AG04449 (cell line): ENCODE results near the gene KRT72.

Experiments used
- CTCF ChIA-PET: fragments of 350-600 bp; formaldehyde crosslinking; extraction: SDS; loops from one replicate; lab custom pipeline; 2021; ENCODE audit warnings: antibody characterized with exemption; lab: Yijun Ruan, JAX
- POLR2A ChIA-PET: fragments of 400-600, 350-600 bp; formaldehyde crosslinking; extraction: SDS; loops from one replicate; lab custom pipeline; 2020; ENCODE audit warnings: antibody characterized with exemption, inconsistent platforms; lab: Yijun Ruan, JAX
- DNase-seq: peaks from one replicate; pipeline ENCODE4 v3.0.0-alpha.2; 2010; ENCODE audit warnings: low read depth, low spot score
- H3K4me3 ChIP-seq: 2 replicates; pipeline ENCODE4 v1.5.1; 2011; ENCODE audit warnings: low read depth, mild to moderate bottlenecking, control low read depth, low read length
- CTCF ChIP-seq: IDR thresholded peaks from one replicate; pipeline ENCODE4 v1.5.1; 2011; ENCODE audit warnings: mild to moderate bottlenecking, moderate library complexity, low read length, control low read depth, inconsistent platforms; ENCODE audit not compliant: insufficient read depth; ENCODE audit errors: missing control alignments

The KRT72 gene

GRCh38 chr12:52627395-52628110 lies 26.3 kb upstream of the KRT72 start:
- no peak for TF ChIP-seq CTCF
- no peak for DNase-seq
- ChIA-PET CTCF (interaction anchor here (1.0 kb wide), 1 partner anchor 44 kb away, joined by 3 read pairs; no protein-coding TSS in a partner anchor), POLR2A (no interaction called here)
- no peak overlapping the region for H3K4me3 ChIP-seq

GRCh38 chr12:52622349-52622748 lies 21.1 kb upstream of the KRT72 start:
- no peak for DNase-seq
- no peak overlapping the region for H3K4me3 ChIP-seq
- ChIA-PET CTCF (interaction anchor here (1.1 kb wide), 1 partner anchor 257 kb away, joined by 3 read pairs; no protein-coding TSS in a partner anchor), POLR2A (no interaction called here)
- no peak for TF ChIP-seq CTCF

DNA sequence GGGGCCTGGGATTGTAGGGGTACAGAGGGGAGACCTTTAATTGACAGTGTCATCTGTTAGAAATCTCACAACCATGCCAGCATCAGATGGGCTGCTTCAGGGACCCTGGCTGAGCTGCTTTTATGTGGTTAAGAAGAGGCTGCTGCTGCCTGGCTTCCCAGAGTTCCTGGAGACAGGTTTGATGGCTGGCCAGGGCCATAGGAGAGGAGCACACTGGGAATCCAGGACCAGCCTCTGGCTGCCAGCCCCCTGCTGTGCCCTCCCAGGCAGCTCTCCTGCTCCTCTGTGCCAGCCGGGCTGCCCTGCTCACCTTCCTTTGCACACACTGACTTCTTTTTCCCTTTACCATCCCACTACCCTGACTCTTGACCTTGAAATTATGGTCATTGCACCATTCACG lies 17.6 kb upstream of the KRT72 start:
- no peak overlapping the region for H3K4me3 ChIP-seq
- ChIA-PET POLR2A (no interaction called here), CTCF (no interaction called here)
- no peak for DNase-seq
- no peak for TF ChIP-seq CTCF

DNA sequence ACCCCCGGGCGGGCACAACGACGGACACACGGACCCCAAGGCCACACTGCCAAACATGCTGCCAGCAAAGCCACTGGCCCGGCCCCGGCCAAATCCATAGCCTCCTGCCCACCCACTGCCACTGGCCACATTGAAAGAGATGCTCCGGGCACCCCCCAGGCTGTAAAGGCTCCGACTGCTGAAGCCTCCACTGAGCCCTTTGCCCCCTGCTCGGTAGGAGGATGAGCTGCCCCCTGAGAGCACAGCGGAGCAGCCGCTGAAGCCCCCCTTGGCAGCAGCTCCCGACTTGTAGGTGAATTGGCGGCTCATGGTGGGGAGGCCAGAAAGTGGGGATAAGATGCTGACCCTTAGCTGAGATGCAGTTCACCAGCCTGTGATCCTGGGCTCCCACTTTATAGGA lies 17.0 kb upstream of the KRT72 start, which contains the start of gene KRT73:
Gene KRT73, minus strand, starts transcription at position 344 of the 400 bp plus-strand sequence. Its CDS starts 35 bp downstream, at position 309.
- H3K4me3 ChIP-seq: no peak within 1 kb of the TSS
- CTCF ChIA-PET: no interaction called here
- no peak for DNase-seq
- no peak for TF ChIP-seq CTCF
- POLR2A ChIA-PET: no interaction called here

GRCh38 chr12:52617403-52617785 lies 16.1 kb upstream of the KRT72 start:
- CTCF ChIA-PET: interaction anchor here (1.1 kb wide), 1 partner anchor 245 kb away, joined by 4 read pairs; no protein-coding TSS in a partner anchor

More at GRCh38 chr12:52617403-52617785, 16.1 kb upstream of the KRT72 start:
- no peak for DNase-seq
- POLR2A ChIA-PET: no interaction called here
- TF ChIP-seq CTCF: no peak
- H3K4me3 ChIP-seq: no peak overlapping the region
